ENCODE results near the gene LIME1. TPM values are rescaled to one million over a fixed set of nuclear protein-coding genes. Genes with fewer than 3 reads are reported as not detected.
"Not testable (repeated sequence)": the region's sequence is repeated elsewhere in the genome, so short reads cannot be mapped to it uniquely, and the experiment has no call there.

The LIME1 gene
- total RNA-seq, 1 donor from 2014 or later, result 8.1 TPM

- intact Hi-C loops (cut with DNase I), result no loop called here
- DNase-seq (ENCODE audit: low spot score), result peak; percentile 55
- ATAC-seq, result no peak
Measured at GRCh38 chr20:63706027-63706695, 30.3 kb upstream of the LIME1 start.

- peak; percentile 72 for DNase-seq (ENCODE audit: low spot score)
- ATAC-seq, result peak; percentile 5
- intact Hi-C loops (cut with DNase I), result no loop called here
Measured at GRCh38 chr20:63706852-63707557, 29.5 kb upstream of the LIME1 start.

- intact Hi-C loops (cut with DNase I), result no loop called here
- DNase-seq (ENCODE audit: low spot score) (peak; percentile 94), ATAC-seq (peak; percentile 95)
Measured at GRCh38 chr20:63707558-63708300, 28.7 kb upstream of the LIME1 start, which contains the start of the genes ARFRP1 and ZGPAT. Gene ARFRP1 (minus strand): TSS chr20:63707976. CDS start chr20:63707091, 885 bp downstream. Gene ZGPAT (plus strand): TSS chr20:63708039. CDS start chr20:63708581, 542 bp downstream.

GRCh38 chr20:63708301-63709148, 27.9 kb upstream of the LIME1 start:
- no peak for ATAC-seq
- intact Hi-C loops (cut with DNase I), result no loop called here
- peak; percentile 63 for DNase-seq (ENCODE audit: low spot score)

- no peak for ATAC-seq
- intact Hi-C loops (cut with DNase I), result no loop called here
- DNase-seq (ENCODE audit: low spot score), result peak; percentile 51
Measured at GRCh38 chr20:63709149-63709527, 27.3 kb upstream of the LIME1 start.

- ATAC-seq (no peak), DNase-seq (ENCODE audit: low spot score) (peak; percentile 30)
- intact Hi-C loops (cut with DNase I), result no loop called here
Measured at GRCh38 chr20:63711085-63711645, 25.3 kb upstream of the LIME1 start.

- DNase-seq (ENCODE audit: low spot score), result no peak
- intact Hi-C loops (cut with DNase I), result no loop called here
- ATAC-seq, result no peak
Measured at GRCh38 chr20:63712191-63712590, 24.3 kb upstream of the LIME1 start.

- ATAC-seq (no peak), DNase-seq (ENCODE audit: low spot score) (peak; percentile 25)
- intact Hi-C loops (cut with DNase I), result no loop called here
Measured at GRCh38 chr20:63714858-63715257, 21.6 kb upstream of the LIME1 start.

GRCh38 chr20:63718996-63719395, 17.5 kb upstream of the LIME1 start:
- intact Hi-C loops (cut with DNase I), result no loop called here
- ATAC-seq (no peak), DNase-seq (ENCODE audit: low spot score) (no peak)

- intact Hi-C loops (cut with DNase I); ATAC-seq; DNase-seq (ENCODE audit: low spot score): not testable (repeated sequence)
Measured at GRCh38 chr20:63722967-63723622, 13.4 kb upstream of the LIME1 start.

GRCh38 chr20:63730189-63730733, 6.2 kb upstream of the LIME1 start:
- peak; percentile 49 for DNase-seq (ENCODE audit: low spot score)
- intact Hi-C loops (cut with DNase I); ATAC-seq: not testable (repeated sequence)

GRCh38 chr20:63731410-63731809, 5.1 kb upstream of the LIME1 start:
- DNase-seq (ENCODE audit: low spot score) (no peak), ATAC-seq (no peak)
- intact Hi-C loops (cut with DNase I), result no loop called here

- intact Hi-C loops (cut with DNase I), result no loop called here
- DNase-seq (ENCODE audit: low spot score) (peak; percentile 17), ATAC-seq (no peak)
Measured at GRCh38 chr20:63732118-63733095, 4.1 kb upstream of the LIME1 start.

GRCh38 chr20:63733117-63733516, 3.3 kb upstream of the LIME1 start:
- no peak for DNase-seq (ENCODE audit: low spot score)
- intact Hi-C loops (cut with DNase I), result no loop called here
- no peak for ATAC-seq

- DNase-seq (ENCODE audit: low spot score) (peak; percentile 55), ATAC-seq (no peak)
- intact Hi-C loops (cut with DNase I), result no loop called here
Measured at GRCh38 chr20:63733579-63734081, 2.8 kb upstream of the LIME1 start.

- DNase-seq (ENCODE audit: low spot score) (peak; percentile 53), ATAC-seq (no peak)
- intact Hi-C loops (cut with DNase I), result no loop called here
Measured at GRCh38 chr20:63734111-63734945, 2.1 kb upstream of the LIME1 start.
